ENCODE measurements around the gene DNM3. TPM values are rescaled to one million over a fixed set of nuclear protein-coding genes. Genes with fewer than 3 reads are reported as not detected.
"Not testable (repeated sequence)": the region's sequence is repeated elsewhere in the genome, so short reads cannot be mapped to it uniquely, and the experiment has no call there.

The DNM3 gene
- total RNA-seq, 4 donors from 2014 or later: 2.7 to 4.5 (median 4.0) TPM

DNA sequence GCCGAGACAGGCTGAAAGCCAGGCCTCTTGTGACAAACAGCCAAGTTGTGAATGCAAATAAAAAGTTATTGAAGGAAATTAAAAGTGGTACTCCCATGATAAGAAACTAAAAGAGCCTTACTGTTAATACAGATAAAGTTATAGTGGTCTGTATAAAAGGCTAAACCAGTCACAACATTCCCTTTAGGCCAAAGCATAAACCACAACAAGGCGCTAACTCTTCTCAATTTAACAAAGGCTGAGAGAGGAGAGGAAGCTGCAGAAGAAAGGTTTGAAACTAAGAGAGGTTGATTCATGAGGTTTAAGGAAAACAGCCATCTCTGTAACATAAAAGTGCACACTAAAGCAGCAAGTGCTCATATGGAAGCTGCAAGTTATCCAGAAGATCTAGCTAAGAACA is 589.9 kb downstream of the DNM3 start:
- intact Hi-C loops (cut with DNase I; ENCODE audit: low total_unique reads): no loop called here
- WGBS, 2 donors: 64 to 71% methylated on average over 2 of the region's 2 CpGs
- TF ChIP-seq, protein P1, sequence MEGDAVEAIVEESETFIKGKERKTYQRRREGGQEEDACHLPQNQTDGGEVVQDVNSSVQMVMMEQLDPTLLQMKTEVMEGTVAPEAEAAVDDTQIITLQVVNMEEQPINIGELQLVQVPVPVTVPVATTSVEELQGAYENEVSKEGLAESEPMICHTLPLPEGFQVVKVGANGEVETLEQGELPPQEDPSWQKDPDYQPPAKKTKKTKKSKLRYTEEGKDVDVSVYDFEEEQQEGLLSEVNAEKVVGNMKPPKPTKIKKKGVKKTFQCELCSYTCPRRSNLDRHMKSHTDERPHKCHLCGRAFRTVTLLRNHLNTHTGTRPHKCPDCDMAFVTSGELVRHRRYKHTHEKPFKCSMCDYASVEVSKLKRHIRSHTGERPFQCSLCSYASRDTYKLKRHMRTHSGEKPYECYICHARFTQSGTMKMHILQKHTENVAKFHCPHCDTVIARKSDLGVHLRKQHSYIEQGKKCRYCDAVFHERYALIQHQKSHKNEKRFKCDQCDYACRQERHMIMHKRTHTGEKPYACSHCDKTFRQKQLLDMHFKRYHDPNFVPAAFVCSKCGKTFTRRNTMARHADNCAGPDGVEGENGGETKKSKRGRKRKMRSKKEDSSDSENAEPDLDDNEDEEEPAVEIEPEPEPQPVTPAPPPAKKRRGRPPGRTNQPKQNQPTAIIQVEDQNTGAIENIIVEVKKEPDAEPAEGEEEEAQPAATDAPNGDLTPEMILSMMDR (IDR thresholded peaks at IDR 0.05): no peak
- TF ChIP-seq POLR2A (IDR thresholded peaks at IDR 0.05): no peak
- no peak for DNase-seq (ENCODE audit: low spot score in 2 of 2)
- H3K4me3 ChIP-seq (ENCODE audit: low read depth, poor library complexity, severe bottlenecking): no peak overlapping the region

DNA sequence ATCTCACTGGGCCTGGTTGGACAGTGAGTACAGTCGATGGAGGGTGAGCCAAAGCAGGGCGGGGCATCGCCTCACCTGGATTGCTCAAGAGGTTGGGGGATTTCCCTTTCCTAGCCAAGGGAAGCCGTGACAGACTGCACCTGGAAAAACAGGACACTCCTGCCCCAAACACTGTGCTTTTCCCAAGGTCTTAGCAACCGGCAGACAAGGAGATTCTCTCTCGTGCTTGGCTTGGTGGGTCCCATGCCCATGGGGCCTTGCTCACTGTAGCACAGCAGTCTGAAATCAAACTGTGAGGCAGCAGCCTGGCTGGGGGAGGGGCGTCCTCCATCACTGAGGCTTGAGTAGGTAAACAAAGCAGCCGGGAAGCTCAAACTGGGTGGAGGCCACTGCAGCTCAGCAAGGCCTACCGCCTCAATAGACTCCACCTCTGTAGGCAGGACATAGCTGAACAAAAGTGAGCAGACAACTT is 590.5 kb downstream of the DNM3 start:
- DNase-seq (ENCODE audit: low spot score in 2 of 2): peak; percentile 65 to 87
- intact Hi-C loops (cut with DNase I; ENCODE audit: low total_unique reads): no loop called here
- 40 to 48% methylated on average over 8 to 9 of the region's 9 CpGs for WGBS, 2 donors
- TF ChIP-seq, protein P1 (IDR thresholded peaks at IDR 0.05): no peak
- no peak for TF ChIP-seq POLR2A (IDR thresholded peaks at IDR 0.05)
- H3K4me3 ChIP-seq (ENCODE audit: low read depth, poor library complexity, severe bottlenecking): no peak overlapping the region

DNA sequence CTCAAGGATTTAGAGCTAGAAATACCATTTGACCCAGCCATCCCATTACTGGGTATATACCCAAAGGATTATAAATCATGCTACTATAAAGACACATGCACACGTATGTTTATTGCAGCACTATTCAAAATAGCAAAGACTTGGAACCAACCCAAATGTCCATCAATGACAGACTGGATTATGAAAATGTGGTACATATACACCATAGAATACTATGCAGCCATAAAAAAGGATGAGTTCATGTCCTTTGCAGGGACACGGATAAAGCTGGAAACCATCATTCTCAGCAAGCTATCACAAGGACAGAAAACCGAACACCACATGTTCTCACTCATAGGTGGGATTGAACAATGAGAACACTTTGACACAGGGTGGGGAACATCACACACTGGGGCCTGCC is 595.9 kb downstream of the DNM3 start:
- H3K4me3 ChIP-seq (ENCODE audit: low read depth, poor library complexity, severe bottlenecking); DNase-seq (ENCODE audit: low spot score in 2 of 2); intact Hi-C loops (cut with DNase I; ENCODE audit: low total_unique reads): not testable (repeated sequence)
- WGBS, 2 donors: 93 to 97% methylated on average over 3 of the region's 3 CpGs

DNA sequence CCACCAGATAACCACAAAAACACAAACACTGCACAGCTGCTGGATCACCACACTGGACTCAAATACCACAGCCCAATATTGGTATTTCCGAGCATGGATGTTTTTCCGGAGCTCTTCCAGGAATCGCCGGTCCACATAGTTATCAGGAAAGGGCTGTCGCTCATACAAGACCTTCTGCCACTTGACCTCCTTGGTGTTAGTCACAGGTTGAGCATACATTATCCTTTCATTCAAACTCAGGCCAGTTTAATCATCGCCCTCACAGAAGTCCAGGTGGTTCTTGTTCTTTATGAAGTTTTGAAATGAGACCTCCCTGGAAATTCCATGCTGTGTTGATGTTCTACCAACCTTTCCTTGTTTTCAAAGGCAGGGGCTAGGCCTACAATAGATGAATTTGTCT is 601.1 kb downstream of the DNM3 start:
- no peak overlapping the region for H3K4me3 ChIP-seq (ENCODE audit: low read depth, poor library complexity, severe bottlenecking)
- intact Hi-C loops (cut with DNase I; ENCODE audit: low total_unique reads): loop anchor here (10.0 kb wide), 1 partner anchor 92 kb away; the partner anchor contains the start of gene SUCO
- no peak for TF ChIP-seq POLR2A (IDR thresholded peaks at IDR 0.05)
- TF ChIP-seq, protein P1 (IDR thresholded peaks at IDR 0.05): no peak
- WGBS, 2 donors: 94 to 99% methylated on average over 6 of the region's 6 CpGs
- no peak for DNase-seq (ENCODE audit: low spot score in 2 of 2)

DNA sequence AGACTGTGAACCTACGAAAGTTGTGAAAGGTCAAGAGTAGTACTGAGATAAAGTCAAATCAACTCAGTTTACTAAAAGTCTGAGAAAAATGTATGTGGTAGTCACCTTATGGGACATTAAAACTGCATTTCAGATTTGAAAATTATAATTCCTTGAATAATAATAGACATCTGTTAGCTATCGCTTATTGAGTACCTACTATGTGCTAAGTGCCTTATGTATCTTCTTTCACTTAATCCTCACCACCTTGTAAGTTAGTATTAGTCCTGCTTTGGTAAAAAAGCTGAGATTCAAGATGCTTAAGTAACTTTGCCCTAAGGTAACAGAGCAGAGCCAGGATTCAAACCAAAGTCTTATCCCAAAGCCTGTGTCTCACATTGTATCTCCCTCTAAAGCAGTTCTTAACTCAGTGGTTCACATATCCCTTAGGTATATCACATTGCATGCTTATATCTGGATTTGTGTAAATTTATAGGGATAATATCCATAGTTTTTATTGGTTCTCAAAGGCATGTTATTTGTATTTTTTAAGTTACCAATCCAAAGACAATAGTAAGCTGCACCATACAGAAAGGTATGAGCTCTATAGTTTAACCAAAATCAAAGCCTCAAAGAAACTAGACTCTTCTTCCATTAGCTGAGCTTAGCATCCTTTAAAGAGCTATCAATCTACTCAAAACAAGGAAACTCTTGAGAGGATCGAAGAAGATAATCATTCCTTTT is 601.7 kb downstream of the DNM3 start:
- 62 to 65% methylated on average over 3 of the region's 3 CpGs for WGBS, 2 donors
- TF ChIP-seq POLR2A (IDR thresholded peaks at IDR 0.05): no peak
- TF ChIP-seq, protein P1 (IDR thresholded peaks at IDR 0.05): no peak
- H3K4me3 ChIP-seq (ENCODE audit: low read depth, poor library complexity, severe bottlenecking): peak overlapping the region; percentile 86
- intact Hi-C loops (cut with DNase I; ENCODE audit: low total_unique reads): loop anchor here (10.0 kb wide), 1 partner anchor 92 kb away; the partner anchor contains the start of gene SUCO
- no peak for DNase-seq (ENCODE audit: low spot score in 2 of 2)

DNA sequence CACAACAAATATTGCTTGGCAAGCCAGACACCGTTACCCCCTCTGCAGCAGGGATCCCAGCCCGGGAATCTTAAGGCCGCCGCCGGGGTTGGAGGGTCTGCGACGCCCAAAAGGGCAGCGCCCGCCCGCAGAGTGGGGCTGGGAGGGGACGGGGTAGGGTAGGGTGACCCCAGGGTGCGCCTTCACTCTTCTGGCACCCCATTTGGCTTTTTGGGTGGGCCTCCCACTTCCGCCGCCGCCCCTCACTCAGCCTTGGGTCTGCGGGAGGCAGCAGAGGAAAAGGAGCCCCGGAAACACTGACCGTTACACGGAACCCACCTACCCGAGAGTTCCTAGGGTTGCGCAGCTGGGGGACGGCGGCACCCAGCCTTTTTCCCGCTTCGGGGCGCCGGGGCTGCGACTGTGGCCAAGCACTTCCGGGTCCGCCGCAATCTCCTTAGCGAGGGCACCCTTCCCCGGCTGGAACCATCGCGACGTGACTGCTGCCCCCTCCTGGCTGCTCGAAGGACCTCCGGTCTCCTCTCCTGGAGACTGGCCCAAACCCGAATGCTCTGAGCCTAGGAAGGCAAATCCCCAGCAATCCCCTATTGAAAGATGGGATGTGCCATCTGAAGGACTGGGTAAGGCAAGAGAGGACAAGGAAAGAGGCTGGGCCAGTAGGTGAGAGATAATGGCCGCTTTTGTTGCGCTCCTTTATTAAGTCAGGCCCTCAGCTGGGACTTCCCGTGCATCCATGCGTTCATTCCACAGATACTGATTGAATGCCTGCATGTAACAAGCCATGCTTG is 602.6 kb downstream of the DNM3 start, which contains the start of gene PIGC:
TSS of gene PIGC (minus strand) at position 404 of the 788 bp plus-strand sequence. CDS start 1,447 bp downstream, outside the sequence.
- WGBS, 2 donors: 6% methylated on average over 42 to 43 of the region's 43 CpGs
- intact Hi-C loops (cut with DNase I; ENCODE audit: low total_unique reads): loop anchor here (10.0 kb wide), 1 partner anchor 91 kb away; the partner anchor contains the start of gene SUCO
- H3K4me3 ChIP-seq (ENCODE audit: low read depth, poor library complexity, severe bottlenecking): peak within 1 kb of the TSS; percentile 86
- TF ChIP-seq, protein P1 (IDR thresholded peaks at IDR 0.05): peak in 1 of 3 donors; percentile 75
- no peak for TF ChIP-seq POLR2A (IDR thresholded peaks at IDR 0.05)
- peak; percentile 83 to 98 for DNase-seq (ENCODE audit: low spot score in 2 of 2)

All from lower leg skin (tissue), 4 donors.